Measurements from ENCODE around the gene DAW1.
"Not testable (repeated sequence)": the region's sequence is repeated elsewhere in the genome, so short reads cannot be mapped to it uniquely, and the experiment has no call there.

Gene DAW1

DNA sequence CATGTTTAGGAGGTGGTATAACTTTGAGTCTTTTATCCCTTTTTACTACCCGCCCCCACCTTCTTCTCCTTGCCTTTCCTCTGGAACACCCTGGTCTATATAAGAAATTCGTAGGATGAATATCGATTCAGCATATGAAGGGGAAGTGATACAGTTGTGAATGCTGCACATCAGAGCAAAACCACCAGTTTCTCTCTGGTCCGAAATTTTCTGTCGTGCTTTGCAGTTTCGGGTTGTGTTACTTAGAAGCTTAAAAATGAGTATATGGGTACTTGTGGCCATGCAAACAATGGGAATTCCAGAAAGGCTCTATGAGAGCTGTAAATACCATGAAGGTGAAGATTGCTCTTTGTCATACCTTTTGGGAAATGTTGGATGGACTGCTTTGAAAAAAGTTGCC is 60.6 kb downstream of the DAW1 start:
- no peak for DNase-seq

- no peak for DNase-seq
Measured at GRCh38 chr2:227932403-227932802, 61.0 kb downstream of the DAW1 start.

- no peak for DNase-seq
Measured at GRCh38 chr2:227933884-227934283, 62.5 kb downstream of the DAW1 start.

GRCh38 chr2:227936249-227936648 is 64.8 kb downstream of the DAW1 start:
- DNase-seq: not testable (repeated sequence)

DNA sequence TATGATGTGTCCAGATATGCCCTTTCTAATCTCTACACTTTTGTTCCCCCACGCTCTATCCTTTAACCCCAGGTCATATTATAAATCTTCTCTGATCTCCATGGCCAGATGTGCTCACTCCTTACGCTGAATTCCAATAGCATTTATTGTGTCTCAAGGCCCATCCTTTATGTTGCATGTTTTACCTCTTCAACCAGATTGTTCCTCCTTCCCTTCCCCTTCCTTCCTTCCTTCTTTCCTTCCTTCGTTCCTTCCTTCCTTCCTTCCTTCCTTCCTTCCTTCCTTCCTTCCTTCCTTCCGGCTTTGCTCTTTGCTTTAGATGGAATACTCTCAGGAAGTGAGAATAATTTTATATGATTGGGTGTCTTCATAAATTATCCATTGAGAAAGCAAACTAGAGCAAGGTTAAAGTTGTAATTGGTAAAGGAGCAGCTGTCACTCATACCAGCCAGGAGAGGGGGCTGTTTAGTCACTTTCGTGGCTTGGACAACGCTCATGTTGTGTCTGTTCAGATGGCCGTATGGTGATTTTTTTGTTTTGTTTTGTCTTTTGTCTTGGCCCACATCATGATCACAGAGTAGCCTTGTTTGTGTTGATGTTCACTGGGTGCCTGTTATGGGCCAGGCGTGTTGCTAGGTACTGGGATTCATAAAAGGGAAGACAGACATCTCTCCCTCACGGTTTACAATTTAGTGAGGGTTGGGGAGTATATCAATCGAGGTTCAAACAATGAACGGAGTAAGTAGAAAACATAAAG is 68.0 kb downstream of the DAW1 start:
- no peak for DNase-seq

- DNase-seq: no peak
Measured at GRCh38 chr2:227942021-227942420, 70.6 kb downstream of the DAW1 start.

GRCh38 chr2:227942965-227943364 is 71.5 kb downstream of the DAW1 start:
- no peak for DNase-seq

DNA sequence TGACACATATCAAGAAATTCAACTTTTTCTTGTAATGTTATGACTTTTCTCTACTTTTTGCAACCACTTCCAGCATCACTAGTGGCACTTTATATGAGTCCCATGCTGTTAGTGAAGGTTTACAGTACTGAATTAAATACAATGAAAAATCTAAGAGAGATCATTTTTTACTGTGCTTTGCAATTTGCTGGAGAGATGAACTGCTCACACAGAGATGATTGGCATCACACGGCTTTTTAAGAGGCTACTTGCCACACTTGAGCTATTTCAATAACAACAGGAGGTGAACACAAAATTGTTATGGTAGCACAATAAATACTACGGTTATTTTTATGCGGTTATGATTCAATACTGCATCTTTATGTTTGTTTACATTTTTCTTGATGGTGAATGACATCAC is 88.9 kb downstream of the DAW1 start:
- DNase-seq: no peak

DNA sequence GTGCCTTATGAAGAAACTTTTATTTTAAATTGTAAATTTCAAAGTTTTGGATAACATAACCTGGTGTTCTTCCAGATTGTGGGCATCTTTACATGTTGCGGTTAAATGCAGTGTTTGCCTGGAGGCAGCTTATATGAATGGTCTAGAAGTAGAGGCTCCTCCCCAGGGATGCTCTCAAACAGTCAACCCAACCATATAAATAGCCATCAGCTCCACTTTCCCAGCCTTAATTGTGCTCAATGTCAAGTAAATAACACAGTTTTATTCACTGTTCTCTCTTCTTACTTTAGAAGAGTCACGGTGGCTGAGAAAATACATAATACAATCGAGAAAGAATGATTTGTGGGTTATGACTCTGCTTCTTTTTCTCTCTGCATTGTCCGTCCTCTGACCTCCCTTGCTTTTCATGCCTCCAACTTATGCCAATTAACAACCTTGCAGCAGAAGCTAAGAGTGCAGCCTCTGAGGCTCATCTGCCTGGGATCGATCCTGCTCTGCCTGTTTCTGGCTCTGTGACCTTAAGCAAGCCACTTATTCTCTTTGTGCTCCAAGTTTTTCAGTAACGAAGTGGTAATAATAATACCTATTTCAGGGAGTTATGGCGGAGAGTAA is 100.3 kb downstream of the DAW1 start:
- no peak for DNase-seq

DNA sequence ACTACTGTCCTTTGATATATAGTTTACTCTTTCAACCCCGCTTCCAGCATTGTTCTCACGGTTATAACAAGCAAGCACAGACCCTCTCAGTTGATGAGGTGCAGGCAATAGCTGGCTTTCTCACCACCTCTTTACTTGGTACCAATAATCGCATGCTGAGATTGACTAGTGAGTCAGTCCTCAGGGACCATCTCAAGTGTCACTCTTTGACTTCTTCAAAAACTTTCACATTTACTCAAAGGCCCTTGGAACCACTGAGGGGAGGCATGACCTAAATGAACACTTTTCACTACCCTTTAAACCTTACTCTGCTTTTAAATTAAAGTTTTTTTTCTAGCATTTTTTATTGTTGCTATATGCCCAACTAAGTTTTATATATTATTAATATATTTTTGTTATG is 101.8 kb downstream of the DAW1 start:
- no peak for DNase-seq

Measured in CD4-positive, alpha-beta T cell treated with Interferon gamma for 1 hour (primary cell).